GM19328 (cell line): ENCODE results near the gene IKZF2.

Experiments
- ATAC-seq: cut with Tn5 transposase; IDR thresholded peaks from one replicate; pipeline ENCODE4 v1.9.1; 2021; ENCODE audit warnings: mild to moderate bottlenecking, moderate library complexity; ENCODE audit not compliant: unreplicated experiment

The IKZF2 gene

DNA sequence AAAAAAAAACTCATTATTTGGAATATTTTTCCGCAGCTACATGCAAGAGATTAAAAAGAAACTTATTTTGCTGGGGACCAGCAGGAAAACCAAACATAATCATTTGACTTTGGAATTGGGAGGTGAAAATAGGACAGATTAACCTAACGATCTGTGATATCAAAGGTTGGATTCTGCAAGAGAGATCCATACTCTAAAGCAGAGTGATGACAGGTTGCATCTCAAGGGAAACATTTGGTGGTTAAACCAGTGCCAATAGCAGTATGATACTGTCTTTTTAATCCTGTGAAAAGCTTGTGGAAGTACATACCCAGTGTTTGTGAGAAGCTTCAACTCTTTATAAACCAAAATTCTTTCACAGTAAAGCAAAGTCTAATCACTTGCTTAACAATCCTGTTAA, 5.3 kb upstream of the IKZF2 start:
- no peak for ATAC-seq

DNA sequence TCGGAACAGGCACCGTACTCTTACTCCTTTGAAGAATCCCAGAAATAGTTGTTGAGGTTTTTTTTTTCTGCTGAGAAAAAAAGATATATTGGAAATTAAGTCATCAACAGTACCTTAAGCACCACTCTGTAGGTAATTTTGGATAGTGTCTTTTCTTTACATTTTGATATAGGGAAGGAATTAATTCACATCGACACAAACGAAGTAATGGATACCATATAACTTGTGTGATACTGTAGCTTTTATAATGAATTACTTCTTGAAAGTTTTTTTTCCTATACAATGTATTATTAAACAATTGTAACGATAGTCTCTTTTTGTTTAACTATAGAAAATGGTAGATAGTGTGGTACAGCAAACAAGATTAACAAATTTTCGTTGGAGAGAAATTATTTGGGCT, 1.5 kb upstream of the IKZF2 start:
- no peak for ATAC-seq

DNA sequence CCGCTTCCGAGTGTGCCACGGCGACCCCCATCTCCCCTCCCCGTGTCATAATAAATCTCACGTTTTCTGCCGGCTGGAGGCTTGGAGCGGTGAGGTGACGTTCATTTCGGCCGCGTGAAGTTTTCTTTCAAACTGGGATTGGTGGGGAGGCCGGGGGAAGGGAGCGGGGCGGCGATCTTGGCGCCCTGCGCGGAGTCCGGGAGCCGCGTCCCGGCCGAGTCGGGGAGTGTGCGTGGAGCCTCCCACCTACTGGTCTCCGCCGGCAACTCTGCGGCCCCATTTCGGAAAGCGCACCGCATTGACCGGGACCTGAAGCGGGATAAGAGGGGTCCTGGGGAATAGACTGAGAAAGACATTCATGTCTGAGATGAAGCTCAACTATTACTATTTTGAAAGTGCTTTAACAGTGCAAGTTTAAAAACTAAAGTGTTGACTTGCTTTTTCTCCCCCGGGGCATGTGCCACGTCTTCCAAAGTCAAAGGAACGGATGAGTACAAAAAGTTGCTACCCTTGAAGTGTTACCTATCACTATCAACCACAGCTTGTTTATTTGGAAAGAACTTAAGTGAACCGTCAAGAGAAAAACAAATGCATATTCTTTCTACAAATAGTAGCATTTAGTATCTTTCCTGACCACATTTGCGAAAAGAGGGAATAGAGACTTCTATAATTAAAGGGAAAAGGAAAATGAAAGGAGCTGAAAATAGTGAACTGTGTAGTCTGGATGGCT, 818 bp upstream of the IKZF2 start:
- peak; percentile 17 for ATAC-seq

DNA sequence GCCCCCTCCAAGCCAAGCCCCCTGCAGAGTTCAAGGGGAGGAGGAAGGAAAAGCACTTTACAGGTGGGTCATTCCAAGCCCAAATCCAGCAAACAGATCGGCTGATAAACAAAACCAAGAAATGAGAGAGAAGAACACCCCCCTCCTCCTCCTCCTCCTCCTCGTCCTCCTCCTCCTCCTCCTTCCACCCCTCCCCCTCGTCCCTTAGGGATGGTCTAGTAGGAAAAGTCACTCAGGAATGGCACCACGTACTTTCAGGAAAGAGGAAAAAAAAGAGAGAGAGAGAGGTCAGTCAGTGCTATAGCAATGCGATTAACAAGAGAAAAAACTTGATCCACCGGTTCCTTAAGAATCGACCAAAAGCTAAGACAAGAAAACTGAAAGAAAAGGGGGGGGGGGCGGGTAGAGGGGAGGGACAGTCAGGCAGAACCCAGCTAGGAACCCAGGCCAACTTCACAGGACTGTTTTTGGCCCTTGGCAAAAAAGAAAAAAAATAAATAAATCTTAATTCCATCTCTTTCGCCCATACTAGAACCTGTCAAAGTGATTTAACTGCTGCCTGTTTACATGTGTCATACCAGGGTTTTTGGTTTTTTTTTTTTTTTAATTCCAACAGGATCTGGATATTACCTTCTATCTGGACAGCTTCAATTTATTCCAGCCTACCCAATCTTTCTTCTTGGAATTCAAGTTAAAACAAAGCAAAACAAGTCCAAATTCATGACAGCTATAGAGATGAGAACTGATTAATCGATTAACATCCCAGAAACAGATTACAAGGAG, 906 bp downstream of the IKZF2 start:
- no peak for ATAC-seq

DNA sequence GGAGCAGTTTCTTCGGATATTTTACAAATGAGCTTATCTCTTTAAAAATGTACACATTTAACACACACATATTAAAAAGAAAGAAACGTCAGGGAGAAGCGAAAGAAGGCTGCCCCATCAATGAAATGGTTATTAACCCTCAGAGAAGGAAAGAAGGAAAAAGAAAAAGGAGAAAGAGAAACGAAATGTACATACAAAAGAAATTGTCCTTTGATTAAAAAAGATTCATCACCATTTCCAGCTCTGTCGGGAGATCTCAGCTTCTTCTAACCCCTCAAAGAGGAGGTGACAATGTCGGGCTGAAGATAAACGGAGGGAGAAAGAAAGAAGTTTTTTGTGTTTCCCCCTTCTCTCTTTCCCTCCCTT, 1.5 kb downstream of the IKZF2 start:
- no peak for ATAC-seq

DNA sequence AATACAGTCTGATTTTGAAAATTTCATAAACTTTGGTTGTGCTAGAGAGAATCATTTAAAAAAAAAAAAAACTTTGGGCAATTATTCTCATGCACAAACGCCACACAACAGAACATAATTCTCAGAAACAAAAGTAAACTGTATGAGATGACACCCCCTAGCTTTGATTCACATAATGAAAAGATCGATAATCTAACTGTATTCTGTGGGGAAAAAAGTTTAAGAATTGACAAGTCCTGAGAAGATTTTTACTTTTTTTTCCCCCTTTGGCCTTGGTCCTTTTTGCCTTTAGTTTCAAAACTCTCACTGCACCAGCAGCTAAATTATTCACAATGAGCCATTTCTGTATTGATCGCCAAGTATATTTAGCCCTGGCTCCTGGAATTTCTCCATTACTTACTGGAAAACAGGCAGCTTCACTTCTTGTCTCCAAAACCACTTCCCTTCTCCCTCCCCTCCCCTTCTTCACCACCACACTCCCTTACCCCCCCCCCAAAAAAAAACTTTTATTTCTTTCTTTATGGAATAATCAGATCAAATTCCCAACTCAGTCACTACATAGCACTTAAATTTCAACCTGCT, 2.0 kb downstream of the IKZF2 start:
- no peak for ATAC-seq

DNA sequence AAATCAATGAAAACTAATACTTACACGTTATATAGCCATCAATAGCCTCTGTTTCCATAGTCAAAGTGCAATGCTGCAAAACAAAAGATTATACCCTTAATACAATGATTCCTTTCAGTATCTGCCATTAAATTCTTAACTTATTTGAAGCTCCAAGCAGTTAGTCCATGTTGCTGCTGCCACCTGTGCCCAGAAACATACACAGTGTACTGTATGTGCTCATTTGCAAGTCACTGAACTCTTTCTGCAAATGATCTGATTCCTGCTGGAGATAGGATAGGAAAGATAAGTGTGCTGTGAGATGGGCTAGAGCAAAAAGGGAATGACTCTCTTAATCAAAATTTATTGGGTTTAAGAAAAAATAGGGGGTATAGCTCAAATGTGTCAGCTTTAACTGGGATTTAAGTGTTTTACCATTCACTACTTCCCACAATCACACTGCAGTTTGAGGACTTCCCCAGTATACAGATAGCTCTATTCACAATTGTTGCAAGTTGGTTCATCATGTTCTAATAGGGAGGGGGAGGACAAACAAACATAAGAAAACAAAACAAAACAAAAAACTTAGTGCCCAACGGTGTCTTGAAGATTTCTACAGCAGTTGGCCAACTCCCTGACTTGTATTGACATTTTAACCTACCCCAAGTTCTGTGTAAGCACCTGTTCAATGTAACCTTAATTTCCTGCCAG, 2.7 kb downstream of the IKZF2 start:
- ATAC-seq = no peak

DNA sequence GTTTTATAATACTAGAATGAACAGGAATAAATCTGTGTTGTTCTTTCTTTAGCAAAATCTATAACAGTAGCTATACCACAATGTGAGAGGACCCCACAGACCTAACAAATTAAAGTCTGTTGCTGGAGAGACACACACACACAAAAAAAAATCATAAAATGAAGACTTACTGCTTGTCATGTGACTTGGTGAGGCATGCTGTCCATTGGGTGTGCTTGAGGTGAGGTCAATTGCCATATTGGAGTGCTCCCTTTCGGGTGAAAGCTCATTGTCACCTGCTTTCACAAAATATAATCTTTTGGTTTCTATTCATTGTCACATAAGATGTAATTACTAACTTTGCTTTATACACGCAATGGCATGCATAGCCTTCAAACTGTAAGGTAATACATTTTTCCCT, 3.9 kb downstream of the IKZF2 start:
- ATAC-seq = no peak

DNA sequence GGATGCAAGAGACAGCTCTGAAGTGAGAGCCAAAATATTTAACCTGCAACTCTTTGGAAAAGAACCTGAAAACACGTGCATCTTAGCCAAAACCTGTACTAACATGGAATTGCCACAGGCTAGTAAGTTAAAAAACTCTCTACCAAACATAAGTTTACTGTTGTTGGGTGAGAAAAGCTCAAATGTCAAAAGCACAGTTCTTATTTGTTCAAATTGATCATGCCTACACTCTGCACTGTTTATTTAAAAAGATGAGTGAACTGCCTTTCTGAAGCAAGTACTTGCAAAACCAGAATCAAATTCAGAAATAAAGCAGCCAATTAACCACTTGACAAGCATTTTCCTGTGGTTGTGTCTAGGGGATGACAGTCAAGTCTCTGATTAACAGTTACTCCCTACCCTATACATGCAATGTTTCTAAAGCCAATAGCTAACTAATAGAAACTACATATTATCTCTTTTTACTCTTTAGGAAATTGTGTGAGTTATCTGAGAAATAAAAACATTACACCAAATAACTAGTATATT, 5.6 kb downstream of the IKZF2 start:
- no peak for ATAC-seq

DNA sequence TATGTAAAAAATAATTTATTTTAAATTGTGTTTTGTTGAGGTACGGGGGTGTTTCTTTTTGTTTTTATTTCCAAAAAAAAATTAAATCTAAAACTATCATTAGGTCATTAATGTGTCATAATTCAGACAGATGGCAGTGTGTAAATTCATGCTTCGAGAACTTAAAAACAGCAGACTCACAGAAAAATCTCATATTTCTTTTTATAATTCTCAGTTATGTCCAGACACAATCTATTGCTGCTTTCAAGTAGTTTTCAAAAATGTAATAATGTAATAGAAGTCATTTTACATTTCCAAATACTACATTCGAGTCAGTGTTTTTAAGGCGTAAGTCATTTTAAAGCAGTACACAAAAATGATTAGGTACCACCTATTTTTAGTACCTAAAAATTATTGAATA, 14.3 kb downstream of the IKZF2 start:
- ATAC-seq = no peak

DNA sequence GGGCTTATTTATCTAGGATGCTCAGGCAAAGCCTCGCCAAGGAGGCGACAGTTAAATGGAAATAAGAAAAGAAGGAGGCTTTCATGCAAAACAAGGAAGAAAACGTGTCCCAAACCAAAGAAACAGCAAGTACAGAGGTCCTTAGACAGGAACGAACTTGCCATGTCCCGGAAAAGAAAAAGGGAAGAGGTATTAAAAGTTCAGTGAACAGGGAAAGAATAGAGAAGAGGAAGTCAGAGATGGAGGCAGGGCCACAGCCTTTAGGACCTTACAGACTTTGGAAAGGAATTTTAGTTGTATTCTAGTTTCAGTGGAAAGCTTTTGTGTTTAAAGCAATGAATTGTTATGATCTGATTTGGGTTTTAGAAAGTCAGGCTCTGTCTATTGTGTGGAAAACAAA, 22.1 kb downstream of the IKZF2 start:
- ATAC-seq = no peak

DNA sequence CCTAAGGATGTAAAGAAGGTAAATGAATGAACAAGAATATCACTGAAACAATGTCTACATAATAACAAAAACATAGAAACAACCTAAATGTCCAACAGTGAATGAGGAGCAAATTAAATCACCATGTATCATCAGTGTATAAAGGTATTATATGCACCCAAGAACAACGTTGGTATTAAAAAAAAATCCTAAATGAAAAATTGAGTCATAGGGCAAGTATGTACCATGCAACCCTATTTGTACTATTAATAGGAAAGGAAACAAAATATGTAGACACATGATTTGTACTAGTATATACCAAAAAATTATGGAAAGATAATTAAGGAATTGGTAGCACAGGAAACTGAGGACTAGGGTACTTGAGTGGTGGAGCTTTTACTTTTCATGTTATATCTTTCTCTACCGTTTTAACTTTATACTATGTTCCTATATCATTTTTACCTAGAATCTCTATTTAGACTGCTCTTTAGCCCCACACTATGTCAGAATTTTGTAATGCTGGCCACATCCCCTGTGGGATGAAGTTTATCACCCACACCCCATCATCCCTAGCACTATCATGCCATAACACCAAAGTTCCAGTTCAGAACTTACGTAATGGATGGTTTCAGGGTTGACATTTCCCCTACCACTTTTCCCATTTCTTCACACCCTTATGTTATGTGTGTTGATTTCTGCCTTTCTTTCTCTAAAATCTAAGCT, 25.6 kb downstream of the IKZF2 start:
- ATAC-seq = no peak

DNA sequence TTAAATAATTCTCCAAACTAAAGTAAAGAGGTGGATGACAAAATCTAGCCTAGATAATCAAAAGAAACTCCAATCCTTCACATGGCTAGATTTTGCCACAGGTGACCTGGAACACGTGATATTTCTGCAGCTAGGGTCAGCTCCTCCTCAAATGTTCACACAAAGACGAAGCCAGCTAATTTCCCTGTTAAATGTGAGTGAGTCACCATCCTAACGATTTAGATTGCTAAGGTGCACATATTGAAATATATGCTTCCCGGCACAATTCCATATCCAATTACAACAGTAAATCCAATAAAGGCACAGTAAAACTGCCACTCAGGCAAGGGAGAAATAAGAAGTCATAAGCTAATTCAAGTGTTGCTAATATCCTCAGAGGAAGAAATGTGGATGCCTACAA, 28.7 kb downstream of the IKZF2 start:
- no peak for ATAC-seq

DNA sequence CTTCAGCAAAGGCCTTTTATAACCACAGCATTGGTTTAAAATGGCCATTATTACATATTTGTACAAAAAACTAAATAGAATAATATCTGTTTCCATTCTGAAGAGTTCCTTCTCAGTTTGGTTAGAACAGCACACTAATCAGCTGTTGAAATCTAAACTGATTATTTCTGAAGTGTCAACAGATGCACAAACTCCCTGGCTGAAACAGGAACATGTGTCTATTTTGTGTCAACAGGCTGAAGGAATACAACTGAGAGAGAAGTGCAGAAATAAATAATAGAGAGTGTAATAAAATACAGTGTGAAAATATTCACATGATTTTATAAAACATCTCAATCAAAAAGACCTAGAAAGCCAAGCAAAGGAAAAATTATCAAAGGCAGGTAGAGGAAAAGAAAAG, 29.7 kb downstream of the IKZF2 start:
- no peak for ATAC-seq

DNA sequence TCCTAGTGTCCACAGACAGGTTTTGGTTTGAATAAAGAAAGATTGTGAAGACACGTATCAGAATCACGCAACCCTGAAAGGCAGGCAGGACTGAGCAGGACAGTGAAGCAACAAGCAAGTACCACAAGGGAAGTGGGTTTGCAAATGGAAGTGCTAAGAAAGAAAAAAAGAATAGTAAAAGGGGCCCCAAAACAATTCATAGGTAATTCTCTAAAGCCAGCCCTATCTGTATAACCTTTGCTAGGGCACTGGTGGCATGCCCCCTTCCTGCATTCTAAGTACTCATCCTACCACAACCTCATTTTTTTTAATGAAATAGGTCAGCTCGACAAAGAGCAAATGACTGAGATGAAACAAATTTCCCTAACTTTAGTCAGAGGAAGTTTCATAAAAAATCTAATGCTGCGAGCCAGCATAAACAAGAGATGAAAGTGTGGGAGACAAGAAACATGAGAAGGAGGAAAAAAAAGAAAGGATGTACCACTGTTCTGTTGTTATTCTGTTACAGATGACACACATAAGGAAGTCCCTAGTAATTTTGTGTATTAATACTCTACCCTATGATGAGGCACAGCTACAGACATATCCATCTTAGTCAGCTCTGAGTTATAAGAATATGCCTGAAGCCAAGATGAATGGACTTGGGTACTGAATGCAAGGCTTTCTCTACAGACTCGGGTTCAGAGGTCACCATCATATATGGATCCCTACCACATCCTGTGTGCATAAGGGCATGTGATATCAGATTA, 32.2 kb downstream of the IKZF2 start:
- ATAC-seq = peak; percentile 76

DNA sequence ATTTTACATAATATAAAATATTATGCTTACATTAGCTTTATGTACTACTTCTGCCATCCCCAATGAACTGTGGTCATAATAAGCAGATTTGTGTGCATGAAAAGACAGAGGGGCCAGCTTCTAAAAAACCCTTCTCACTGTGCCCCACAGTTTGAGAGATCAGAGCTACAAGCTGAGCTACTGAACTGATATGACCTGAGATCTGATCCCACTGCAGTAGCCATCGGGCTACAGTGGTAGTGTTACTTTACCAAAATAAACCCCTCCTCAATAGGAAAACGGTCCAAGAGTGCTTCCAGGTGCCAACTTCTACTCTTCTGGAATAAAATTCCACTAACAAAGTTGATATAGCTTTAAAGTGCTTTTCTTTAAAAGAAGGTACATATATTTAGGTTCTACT, 43.1 kb downstream of the IKZF2 start:
- no peak for ATAC-seq

DNA sequence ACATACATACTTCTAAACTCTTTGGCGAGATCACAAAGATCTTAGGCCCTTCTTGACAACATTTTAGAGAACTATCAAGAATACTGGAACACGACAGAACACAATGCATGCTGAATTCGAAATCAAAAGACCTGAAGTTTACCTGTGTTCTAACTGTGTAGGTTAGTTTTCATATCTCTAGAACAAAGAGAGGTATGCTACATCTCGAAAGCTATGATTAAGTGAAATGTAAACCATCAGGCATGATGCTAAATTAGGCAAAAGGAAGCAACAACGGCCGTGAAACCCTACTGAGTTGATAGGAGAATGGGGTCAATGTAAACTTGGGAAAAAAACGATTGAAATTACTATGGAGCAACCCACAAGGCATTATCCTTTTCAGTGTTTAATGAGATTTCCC, 43.7 kb downstream of the IKZF2 start:
- no peak for ATAC-seq

DNA sequence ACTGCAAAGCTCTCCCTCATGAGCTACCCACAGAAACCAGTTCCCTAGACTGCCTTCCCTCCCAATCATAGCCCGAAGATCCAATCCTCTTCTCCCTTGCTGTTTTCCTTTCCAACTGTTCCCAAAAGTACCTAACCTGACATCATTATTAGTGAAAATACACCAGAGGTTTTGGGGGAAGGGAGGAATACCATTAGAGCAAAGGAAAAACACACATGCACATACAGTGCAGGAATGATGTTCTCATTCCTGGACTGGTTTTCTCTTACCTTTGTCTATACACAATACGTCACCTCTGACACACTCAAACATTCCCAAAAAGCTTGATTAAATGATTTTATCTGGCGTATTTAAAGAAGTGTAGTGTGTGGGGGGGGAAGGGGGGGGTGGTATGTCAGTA, 46.2 kb downstream of the IKZF2 start:
- ATAC-seq = no peak

DNA sequence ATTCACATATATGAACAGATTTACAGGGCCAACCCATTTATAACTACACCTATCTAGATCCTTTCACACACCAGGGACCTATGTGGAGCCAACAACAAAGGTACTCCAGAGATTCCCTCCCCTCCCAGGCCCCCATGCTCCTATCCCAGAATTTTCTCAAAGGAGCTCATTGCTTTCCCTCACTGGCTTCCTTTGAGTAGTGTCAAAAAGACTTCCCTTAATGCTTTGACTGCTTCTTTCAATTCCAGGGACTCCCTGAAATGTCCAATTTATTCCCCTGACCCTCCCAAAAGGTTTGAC, 46.6 kb downstream of the IKZF2 start:
- no peak for ATAC-seq
